ENCODE results near the gene MRPL24.

The MRPL24 gene

DNA sequence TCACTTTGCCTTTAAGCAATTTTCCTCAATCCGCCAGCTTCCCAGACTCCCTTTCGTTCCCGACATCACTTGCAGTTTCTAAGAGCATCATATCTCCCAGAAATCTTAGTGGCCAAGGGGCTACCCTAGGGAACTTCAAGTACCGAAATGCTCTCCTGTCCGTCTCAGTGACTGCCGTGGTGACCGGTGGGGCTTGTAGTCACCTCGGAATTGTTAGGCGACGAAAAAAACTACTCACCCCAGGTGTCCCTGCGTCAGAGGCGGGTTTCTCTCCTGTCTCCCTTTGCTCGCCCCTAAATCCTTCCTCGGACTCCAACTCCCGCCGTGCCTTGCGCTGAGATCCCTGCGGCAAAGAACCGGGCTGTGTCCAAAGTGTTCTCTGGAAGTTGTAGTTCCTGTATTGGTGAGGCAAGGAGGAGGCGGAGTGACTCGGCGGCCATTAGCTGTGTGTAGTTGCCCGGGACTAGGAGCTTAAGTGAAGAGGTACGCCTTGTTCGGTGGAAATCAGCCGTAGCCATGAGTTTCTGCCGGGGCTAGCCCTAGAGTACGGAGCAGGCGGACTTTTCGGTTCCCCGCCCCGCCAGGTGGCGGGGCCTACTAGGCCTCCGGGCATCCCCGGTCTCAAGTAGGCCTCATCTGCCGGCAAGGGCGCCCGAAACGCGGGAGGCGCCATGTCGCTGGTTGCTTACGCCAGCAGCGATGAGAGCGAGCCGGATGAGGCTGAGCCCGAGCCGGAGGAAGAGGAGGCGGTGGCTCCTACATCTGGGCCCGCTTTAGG is 26.4 kb upstream of the MRPL24 start, which contains the start of gene PRCC (continued):
- TF ChIP-seq ZNF843 (tag by site-specific recombination; IDR thresholded peaks at IDR 0.05), result peak; percentile 53; the same call in 1 of the 2 replicates
- TF ChIP-seq PRDM2 (tag by site-specific recombination; IDR thresholded peaks at IDR 0.05; ENCODE audit: borderline replicate concordance), result no peak
- TF ChIP-seq ZBTB6 (tag by site-specific recombination; IDR thresholded peaks at IDR 0.05), result peak; percentile 42; the same call in 1 of the 2 replicates
- TF ChIP-seq, protein P1, sequence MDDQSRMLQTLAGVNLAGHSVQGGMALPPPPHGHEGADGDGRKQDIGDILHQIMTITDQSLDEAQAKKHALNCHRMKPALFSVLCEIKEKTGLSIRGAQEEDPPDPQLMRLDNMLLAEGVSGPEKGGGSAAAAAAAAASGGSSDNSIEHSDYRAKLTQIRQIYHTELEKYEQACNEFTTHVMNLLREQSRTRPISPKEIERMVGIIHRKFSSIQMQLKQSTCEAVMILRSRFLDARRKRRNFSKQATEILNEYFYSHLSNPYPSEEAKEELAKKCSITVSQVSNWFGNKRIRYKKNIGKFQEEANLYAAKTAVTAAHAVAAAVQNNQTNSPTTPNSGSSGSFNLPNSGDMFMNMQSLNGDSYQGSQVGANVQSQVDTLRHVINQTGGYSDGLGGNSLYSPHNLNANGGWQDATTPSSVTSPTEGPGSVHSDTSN (CRISPR knock-in tag; IDR thresholded peaks at IDR 0.05), result peak; percentile 71
- TF ChIP-seq ZNF704 (tag by site-specific recombination; IDR thresholded peaks at IDR 0.05), result no peak
- TF ChIP-seq ZSCAN16 (tag by site-specific recombination; IDR thresholded peaks at IDR 0.05), result peak; percentile 44; the same call in 1 of the 2 replicates
- peak; percentile 31; the same call in 1 of the 2 replicates for TF ChIP-seq ZFP3 (tag by site-specific recombination; IDR thresholded peaks at IDR 0.05; ENCODE audit: low read depth)
- no peak for TF ChIP-seq ZNF239 (tag by site-specific recombination; IDR thresholded peaks at IDR 0.05)
- 0 out of 2 replicates have a peak, but pooled peaks have one; percentile 62 for TF ChIP-seq ZNF701 (tag by site-specific recombination; IDR thresholded peaks at IDR 0.05)
- no peak for TF ChIP-seq ZNF433 (tag by site-specific recombination; IDR thresholded peaks at IDR 0.05; ENCODE audit: low read depth)
- TF ChIP-seq, protein P2, sequence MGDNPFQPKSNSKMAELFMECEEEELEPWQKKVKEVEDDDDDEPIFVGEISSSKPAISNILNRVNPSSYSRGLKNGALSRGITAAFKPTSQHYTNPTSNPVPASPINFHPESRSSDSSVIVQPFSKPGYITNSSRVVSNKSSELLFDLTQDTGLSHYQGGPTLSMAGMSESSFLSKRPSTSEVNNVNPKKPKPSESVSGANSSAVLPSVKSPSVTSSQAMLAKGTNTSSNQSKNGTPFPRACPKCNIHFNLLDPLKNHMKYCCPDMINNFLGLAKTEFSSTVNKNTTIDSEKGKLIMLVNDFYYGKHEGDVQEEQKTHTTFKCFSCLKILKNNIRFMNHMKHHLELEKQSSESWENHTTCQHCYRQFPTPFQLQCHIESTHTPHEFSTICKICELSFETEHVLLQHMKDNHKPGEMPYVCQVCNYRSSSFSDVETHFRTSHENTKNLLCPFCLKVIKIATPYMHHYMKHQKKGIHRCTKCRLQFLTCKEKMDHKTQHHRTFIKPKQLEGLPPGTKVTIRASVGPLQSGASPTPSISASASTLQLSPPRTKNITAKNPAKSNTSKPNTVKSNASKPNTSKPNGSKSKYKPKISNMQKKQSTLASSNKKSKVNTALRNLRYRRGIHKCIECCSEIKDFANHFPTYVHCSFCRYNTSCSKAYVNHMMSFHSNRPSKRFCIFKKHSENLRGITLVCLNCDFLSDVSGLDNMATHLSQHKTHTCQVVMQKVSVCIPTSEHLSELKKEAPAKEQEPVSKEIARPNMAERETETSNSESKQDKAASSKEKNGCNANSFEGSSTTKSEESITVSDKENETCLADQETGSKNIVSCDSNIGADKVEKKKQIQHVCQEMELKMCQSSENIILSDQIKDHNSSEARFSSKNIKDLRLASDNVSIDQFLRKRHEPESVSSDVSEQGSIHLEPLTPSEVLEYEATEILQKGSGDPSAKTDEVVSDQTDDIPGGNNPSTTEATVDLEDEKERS (tag by site-specific recombination; IDR thresholded peaks at IDR 0.05), result no peak
- TF ChIP-seq, protein P3, sequence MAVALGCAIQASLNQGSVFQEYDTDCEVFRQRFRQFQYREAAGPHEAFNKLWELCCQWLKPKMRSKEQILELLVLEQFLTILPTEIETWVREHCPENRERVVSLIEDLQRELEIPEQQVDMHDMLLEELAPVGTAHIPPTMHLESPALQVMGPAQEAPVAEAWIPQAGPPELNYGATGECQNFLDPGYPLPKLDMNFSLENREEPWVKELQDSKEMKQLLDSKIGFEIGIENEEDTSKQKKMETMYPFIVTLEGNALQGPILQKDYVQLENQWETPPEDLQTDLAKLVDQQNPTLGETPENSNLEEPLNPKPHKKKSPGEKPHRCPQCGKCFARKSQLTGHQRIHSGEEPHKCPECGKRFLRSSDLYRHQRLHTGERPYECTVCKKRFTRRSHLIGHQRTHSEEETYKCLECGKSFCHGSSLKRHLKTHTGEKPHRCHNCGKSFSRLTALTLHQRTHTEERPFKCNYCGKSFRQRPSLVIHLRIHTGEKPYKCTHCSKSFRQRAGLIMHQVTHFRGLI (tag by site-specific recombination; IDR thresholded peaks at IDR 0.05), result peak; percentile 66; the same call in 1 of the 2 replicates
- no peak for TF ChIP-seq ZNF214 (tag by site-specific recombination; IDR thresholded peaks at IDR 0.05; ENCODE audit: borderline replicate concordance)
- TF ChIP-seq ZBTB17 (tag by site-specific recombination; IDR thresholded peaks at IDR 0.05), result peak; percentile 95
- no peak; the same call in 1 of the 2 replicates for TF ChIP-seq OSR2 (tag by site-specific recombination; IDR thresholded peaks at IDR 0.05)
- TF ChIP-seq KLF10 (tag by site-specific recombination; IDR thresholded peaks at IDR 0.05), result no peak; the same call in 1 of the 2 replicates
- peak; percentile 33; the same call in 1 of the 2 replicates for TF ChIP-seq ZBTB1 (tag by site-specific recombination; IDR thresholded peaks at IDR 0.05)
- TF ChIP-seq SP7 (tag by site-specific recombination; IDR thresholded peaks at IDR 0.05), result peak; percentile 57
- TF ChIP-seq ZNF654 (tag by site-specific recombination; IDR thresholded peaks at IDR 0.05; ENCODE audit: low read depth), result no peak; the same call in 1 of the 2 replicates
- no peak for TF ChIP-seq ZNF488 (tag by site-specific recombination; IDR thresholded peaks at IDR 0.05)
- peak; percentile 44; the same call in 1 of the 2 replicates for TF ChIP-seq ZNF513 (tag by site-specific recombination; IDR thresholded peaks at IDR 0.05)

Data from HEK293 (cell line).